NCI-H446 treated with DMSO at 0.1 percent for 48 hours (cell line): Measurements from ENCODE around the gene UGT1A9.

Experiments used
- DNase-seq: peaks from one replicate; lab custom pipeline; 2025; lab: John Stamatoyannopoulos, UW

The UGT1A9 gene

GRCh38 chr2:233817361-233817911 is 145.7 kb downstream of the UGT1A9 start:
- DNase-seq = no peak

GRCh38 chr2:233817995-233818638 is 146.4 kb downstream of the UGT1A9 start:
- no peak for DNase-seq

GRCh38 chr2:233818639-233819621 is 147.2 kb downstream of the UGT1A9 start:
- DNase-seq = no peak

GRCh38 chr2:233819884-233820773 is 148.4 kb downstream of the UGT1A9 start:
- no peak for DNase-seq

GRCh38 chr2:233820774-233821105 is 149.0 kb downstream of the UGT1A9 start:
- DNase-seq = no peak

GRCh38 chr2:233821196-233821595 is 149.5 kb downstream of the UGT1A9 start:
- DNase-seq = no peak

GRCh38 chr2:233821709-233822100 is 150.0 kb downstream of the UGT1A9 start:
- no peak for DNase-seq

GRCh38 chr2:233822101-233822771 is 150.5 kb downstream of the UGT1A9 start:
- DNase-seq = no peak
